ENCODE data around the gene PWWP2A. TPM values are rescaled to one million over a fixed set of nuclear protein-coding genes. Genes with fewer than 3 reads are reported as not detected.
A peak's percentile ranks its signal among the peaks of the same experiment; 100 is the strongest.

PWWP2A gene
- total and polyA plus RNA-seq, 2 experiments from 2014 or later: 51.5 to 81.6 TPM

GRCh38 chr5:160088805-160089204, 30.4 kb downstream of the PWWP2A start:
- H3K79me2 ChIP-seq (replicated peaks; ENCODE audit: insufficient read depth): 0 out of 2 replicates have a peak, but pooled peaks cover 4% of the 10 kb centered on the region
- DNase-seq (ENCODE audit: low spot score) (no peak), ATAC-seq (no peak)
- peak overlapping the region; percentile 43; the same call in 1 of the 2 replicates for H3K27ac ChIP-seq (ENCODE audit: low read depth)
- no peaks in the 10 kb centered on the region for H3K27me3 ChIP-seq (ENCODE audit: insufficient read depth)
- H3K4me3 Mint-ChIP-seq: no peak overlapping the region
- H3K9me2 ChIP-seq (ENCODE audit: insufficient read depth): no peaks in the 10 kb centered on the region
- no peak overlapping the region for H2AFZ ChIP-seq
- H3K4me1 Mint-ChIP-seq: peaks cover 12% of the 10 kb centered on the region
- peaks cover 16% of the 10 kb centered on the region for H3K36me3 ChIP-seq (ENCODE audit: insufficient read depth)
- H4K20me1 ChIP-seq (replicated peaks; ENCODE audit: insufficient read depth): no peaks in the 10 kb centered on the region
- H3K4me2 ChIP-seq: no peak overlapping the region
- H3K4me3 ChIP-seq: no peak overlapping the region
- H3K27me3 Mint-ChIP-seq (ENCODE audit: insufficient read depth, low read depth, poor library complexity): no peaks in the 10 kb centered on the region
- no peaks in the 10 kb centered on the region for H3K9me3 Mint-ChIP-seq
- no peak overlapping the region; the same call in 1 of the 2 replicates for H3K27ac Mint-ChIP-seq
- H3K4me1 ChIP-seq (ENCODE audit: insufficient read depth): no peaks in the 10 kb centered on the region
- no peaks in the 10 kb centered on the region for H3F3A ChIP-seq (replicated peaks; ENCODE audit: low read depth)
- peaks cover 21% of the 10 kb centered on the region for H3K36me3 Mint-ChIP-seq (ENCODE audit: low read depth)
- TF ChIP-seq POLR2AphosphoS5 (IDR thresholded peaks at IDR 0.05; ENCODE audit: low read depth) (no peak), CTCF (conservative IDR thresholded peaks at IDR 0.05; ENCODE audit: low read depth in 2 of 2) (no peak), NANOG (IDR thresholded peaks at IDR 0.05; ENCODE audit: borderline replicate concordance) (no peak), CREB1 (CRISPR knock-in tag; IDR thresholded peaks at IDR 0.05; ENCODE audit: low read depth) (no peak), ZNF462 (CRISPR knock-in tag; IDR thresholded peaks at IDR 0.05) (no peak), REST (IDR thresholded peaks at IDR 0.05; ENCODE audit: unreplicated experiment) (no peak), ETS1 (IDR thresholded peaks at IDR 0.05) (no peak), ZNF114 (CRISPR knock-in tag; IDR thresholded peaks at IDR 0.05) (no peak), EZH2 (IDR thresholded peaks at IDR 0.05; ENCODE audit: low read depth, unreplicated experiment) (no peak), EZH2phosphoT487 (IDR thresholded peaks at IDR 0.05; ENCODE audit: unreplicated experiment) (no peak), ZNF331 (CRISPR knock-in tag; IDR thresholded peaks at IDR 0.05; ENCODE audit: low read depth) (no peak), STAT1 (IDR thresholded peaks at IDR 0.05; ENCODE audit: unreplicated experiment) (no peak)
